Measurements from ENCODE around the gene ETF1. TPM values are rescaled to one million over a fixed set of nuclear protein-coding genes. Genes with fewer than 3 reads are reported as not detected.

The ETF1 gene
- total and polyA plus RNA-seq, 9 of the 15 experiments (the other 6 are each of a cell fraction or from before 2014, with no cell fraction given): 53.7 to 209 (median 164) TPM

DNA sequence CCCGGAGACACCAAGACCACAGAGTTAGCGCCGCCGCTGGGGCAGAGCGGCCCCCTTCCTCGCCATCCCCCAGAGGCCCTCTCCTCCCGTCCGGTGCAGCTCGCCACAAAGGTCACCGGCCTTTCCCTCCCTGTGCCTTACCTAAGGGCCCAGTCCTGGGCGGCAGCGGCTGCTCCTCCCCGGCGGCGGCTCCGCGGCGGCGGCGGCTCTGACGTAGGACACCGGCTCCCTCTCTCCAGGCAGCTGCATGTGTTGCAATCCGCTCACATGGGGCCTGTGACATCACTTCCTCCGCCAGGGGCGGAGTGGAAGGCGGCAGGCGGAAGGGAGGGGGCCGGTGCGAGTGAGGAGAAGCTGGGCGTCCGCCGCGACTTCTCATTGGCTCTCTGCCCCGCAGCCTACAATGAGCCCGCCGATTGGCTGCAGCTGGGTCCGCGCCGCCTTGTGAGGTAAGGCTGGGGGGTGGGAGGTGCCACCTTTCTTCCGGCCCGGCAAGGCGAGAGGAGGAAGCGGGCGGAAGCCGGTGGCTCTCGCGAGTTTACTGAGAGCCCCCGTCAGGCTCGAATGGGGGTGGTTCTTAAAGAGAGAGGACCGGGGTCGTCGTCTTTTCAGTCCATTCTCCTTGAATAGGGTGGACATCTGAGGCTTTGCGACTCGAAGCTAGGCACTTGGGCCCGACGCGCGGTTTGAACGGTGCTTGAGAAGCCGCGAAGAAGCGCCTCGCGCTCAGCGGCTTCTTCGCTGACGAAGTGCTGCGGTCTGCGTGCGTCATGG lies at the start of gene ETF1 (continued):
- TF ChIP-seq, protein P1, sequence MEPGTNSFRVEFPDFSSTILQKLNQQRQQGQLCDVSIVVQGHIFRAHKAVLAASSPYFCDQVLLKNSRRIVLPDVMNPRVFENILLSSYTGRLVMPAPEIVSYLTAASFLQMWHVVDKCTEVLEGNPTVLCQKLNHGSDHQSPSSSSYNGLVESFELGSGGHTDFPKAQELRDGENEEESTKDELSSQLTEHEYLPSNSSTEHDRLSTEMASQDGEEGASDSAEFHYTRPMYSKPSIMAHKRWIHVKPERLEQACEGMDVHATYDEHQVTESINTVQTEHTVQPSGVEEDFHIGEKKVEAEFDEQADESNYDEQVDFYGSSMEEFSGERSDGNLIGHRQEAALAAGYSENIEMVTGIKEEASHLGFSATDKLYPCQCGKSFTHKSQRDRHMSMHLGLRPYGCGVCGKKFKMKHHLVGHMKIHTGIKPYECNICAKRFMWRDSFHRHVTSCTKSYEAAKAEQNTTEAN (CRISPR knock-in tag; IDR thresholded peaks at IDR 0.05): no peak; the same call in 1 of the 2 replicates
- TF ChIP-seq ZZZ3 (IDR thresholded peaks at IDR 0.05) (no peak), NCOA2 (IDR thresholded peaks at IDR 0.05; ENCODE audit: partially characterized antibody in 2 of 2) (no peak), CREM (IDR thresholded peaks at IDR 0.05; ENCODE audit: low read depth) (peak; percentile 97), ZFX (CRISPR knock-in tag; IDR thresholded peaks at IDR 0.05) (peak; percentile 92), STAG1 (CRISPR knock-in tag; IDR thresholded peaks at IDR 0.05; ENCODE audit: borderline replicate concordance) (no peak), NFIX (CRISPR knock-in tag; IDR thresholded peaks at IDR 0.05; ENCODE audit: low read depth) (no peak), ZBTB1 (CRISPR knock-in tag; IDR thresholded peaks at IDR 0.05; ENCODE audit: borderline replicate concordance, low read depth) (peak; percentile 85), KAT8 (IDR thresholded peaks at IDR 0.05; ENCODE audit: low read depth) (no peak), PYGO2 (tag; IDR thresholded peaks at IDR 0.05) (no peak), ZNF23 (CRISPR knock-in tag; IDR thresholded peaks at IDR 0.05) (no peak), RBM39 (optimal IDR thresholded peaks at IDR 0.05; ENCODE audit: low read depth, low read length) (no peak)
- TF ChIP-seq, protein P2, sequence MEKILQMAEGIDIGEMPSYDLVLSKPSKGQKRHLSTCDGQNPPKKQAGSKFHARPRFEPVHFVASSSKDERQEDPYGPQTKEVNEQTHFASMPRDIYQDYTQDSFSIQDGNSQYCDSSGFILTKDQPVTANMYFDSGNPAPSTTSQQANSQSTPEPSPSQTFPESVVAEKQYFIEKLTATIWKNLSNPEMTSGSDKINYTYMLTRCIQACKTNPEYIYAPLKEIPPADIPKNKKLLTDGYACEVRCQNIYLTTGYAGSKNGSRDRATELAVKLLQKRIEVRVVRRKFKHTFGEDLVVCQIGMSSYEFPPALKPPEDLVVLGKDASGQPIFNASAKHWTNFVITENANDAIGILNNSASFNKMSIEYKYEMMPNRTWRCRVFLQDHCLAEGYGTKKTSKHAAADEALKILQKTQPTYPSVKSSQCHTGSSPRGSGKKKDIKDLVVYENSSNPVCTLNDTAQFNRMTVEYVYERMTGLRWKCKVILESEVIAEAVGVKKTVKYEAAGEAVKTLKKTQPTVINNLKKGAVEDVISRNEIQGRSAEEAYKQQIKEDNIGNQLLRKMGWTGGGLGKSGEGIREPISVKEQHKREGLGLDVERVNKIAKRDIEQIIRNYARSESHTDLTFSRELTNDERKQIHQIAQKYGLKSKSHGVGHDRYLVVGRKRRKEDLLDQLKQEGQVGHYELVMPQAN (IDR thresholded peaks at IDR 0.05; ENCODE audit: borderline replicate concordance): peak; percentile 90; the same call in 1 of the 2 replicates
- TF ChIP-seq, protein P3, sequence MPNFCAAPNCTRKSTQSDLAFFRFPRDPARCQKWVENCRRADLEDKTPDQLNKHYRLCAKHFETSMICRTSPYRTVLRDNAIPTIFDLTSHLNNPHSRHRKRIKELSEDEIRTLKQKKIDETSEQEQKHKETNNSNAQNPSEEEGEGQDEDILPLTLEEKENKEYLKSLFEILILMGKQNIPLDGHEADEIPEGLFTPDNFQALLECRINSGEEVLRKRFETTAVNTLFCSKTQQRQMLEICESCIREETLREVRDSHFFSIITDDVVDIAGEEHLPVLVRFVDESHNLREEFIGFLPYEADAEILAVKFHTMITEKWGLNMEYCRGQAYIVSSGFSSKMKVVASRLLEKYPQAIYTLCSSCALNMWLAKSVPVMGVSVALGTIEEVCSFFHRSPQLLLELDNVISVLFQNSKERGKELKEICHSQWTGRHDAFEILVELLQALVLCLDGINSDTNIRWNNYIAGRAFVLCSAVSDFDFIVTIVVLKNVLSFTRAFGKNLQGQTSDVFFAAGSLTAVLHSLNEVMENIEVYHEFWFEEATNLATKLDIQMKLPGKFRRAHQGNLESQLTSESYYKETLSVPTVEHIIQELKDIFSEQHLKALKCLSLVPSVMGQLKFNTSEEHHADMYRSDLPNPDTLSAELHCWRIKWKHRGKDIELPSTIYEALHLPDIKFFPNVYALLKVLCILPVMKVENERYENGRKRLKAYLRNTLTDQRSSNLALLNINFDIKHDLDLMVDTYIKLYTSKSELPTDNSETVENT (CRISPR knock-in tag; IDR thresholded peaks at IDR 0.05): peak; percentile 87
- TF ChIP-seq, protein P4, sequence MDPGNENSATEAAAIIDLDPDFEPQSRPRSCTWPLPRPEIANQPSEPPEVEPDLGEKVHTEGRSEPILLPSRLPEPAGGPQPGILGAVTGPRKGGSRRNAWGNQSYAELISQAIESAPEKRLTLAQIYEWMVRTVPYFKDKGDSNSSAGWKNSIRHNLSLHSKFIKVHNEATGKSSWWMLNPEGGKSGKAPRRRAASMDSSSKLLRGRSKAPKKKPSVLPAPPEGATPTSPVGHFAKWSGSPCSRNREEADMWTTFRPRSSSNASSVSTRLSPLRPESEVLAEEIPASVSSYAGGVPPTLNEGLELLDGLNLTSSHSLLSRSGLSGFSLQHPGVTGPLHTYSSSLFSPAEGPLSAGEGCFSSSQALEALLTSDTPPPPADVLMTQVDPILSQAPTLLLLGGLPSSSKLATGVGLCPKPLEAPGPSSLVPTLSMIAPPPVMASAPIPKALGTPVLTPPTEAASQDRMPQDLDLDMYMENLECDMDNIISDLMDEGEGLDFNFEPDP (CRISPR knock-in tag; IDR thresholded peaks at IDR 0.05): no peak
- TF ChIP-seq, protein P5, sequence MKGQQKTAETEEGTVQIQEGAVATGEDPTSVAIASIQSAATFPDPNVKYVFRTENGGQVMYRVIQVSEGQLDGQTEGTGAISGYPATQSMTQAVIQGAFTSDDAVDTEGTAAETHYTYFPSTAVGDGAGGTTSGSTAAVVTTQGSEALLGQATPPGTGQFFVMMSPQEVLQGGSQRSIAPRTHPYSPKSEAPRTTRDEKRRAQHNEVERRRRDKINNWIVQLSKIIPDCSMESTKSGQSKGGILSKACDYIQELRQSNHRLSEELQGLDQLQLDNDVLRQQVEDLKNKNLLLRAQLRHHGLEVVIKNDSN (CRISPR knock-in tag; IDR thresholded peaks at IDR 0.05): peak; percentile 95
